Kidney glomerular epithelial cell (primary cell): ENCODE measurements around the gene DMC1.
"Not testable (repeated sequence)": the region's sequence is repeated elsewhere in the genome, so short reads cannot be mapped to it uniquely, and the experiment has no call there.

Experiments used
- DNase-seq: peaks from one replicate; lab custom pipeline; 2025; lab: John Stamatoyannopoulos, UW

DMC1 gene

DNA sequence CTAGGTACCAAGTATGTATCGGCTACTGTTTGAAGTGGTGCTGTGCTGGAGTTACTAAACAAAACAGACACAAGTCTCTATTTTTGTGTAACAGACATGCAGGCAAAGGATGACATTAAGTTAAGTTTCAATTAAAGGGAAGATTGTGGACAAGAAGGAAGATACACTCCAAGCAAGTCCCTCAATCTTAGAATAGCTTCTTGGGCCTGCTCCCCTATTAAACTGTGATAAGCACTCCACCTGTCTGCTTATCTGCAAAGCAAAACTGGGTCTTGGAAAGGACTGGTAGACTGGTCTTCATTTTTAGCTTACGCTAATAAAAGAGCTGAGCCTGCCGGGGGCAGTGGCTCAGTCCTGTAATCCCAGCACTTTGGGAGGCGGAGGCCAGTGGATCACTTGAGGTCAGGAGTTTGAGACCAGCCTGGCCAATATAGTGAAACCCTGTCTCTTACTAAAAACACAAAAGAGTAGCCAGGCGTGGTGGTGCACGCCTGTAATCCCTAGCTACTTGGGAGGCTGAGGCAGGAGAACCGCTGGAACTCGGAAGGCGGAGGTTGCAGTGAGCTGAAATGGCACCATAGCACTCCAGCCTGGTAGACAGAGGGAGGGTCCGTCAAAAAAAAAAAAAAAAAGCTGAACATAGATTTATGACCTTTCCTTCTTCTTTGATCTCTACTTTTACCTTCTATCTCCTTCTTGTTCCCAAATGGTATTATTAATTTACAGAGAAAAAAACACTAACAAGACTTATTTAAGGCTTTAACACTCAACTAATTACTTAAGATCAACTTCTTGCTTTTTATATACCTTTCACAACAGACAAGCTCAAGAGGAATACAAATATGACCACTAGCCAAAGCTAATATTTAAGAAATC lies 67.9 kb downstream of the DMC1 start:
- no peak for DNase-seq

DNA sequence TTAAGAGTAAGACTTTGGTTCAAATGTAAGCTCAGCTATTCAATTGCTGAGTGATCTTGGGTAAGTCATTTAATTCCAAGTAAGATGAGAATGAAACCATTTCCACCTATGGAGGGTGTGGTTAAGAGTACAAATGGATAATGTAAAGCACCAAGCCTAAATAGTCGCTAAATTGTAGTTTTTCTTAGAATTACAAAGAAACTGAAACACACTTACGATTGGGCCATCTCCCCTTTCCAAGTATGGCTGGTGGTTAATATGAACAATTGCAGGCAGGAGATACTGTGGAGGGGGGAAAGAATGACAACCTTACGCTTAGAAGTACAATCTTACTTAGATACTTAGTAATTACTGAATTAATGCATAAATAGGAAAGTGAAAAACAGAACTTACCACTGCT lies 72.1 kb downstream of the DMC1 start:
- no peak for DNase-seq

DNA sequence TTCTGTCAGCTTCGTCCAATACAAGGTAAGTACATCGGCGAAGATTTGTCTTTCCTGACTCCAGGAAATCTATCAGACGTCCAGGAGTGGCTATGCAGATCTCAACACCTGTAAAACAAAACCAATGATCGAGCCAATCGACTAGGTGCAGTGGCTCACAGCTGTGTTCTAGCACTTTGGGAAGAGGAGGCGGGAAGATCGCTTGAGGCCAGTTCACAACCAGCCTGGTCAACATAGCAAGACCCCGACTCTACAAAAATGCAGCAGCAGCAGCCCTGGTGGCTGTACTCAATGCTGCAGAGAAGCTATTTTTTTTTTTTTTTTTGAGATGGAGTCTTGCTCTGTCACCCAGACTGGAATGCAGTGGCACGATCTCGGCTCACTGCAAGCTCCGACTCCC lies 75.0 kb downstream of the DMC1 start:
- DNase-seq = no peak

DNA sequence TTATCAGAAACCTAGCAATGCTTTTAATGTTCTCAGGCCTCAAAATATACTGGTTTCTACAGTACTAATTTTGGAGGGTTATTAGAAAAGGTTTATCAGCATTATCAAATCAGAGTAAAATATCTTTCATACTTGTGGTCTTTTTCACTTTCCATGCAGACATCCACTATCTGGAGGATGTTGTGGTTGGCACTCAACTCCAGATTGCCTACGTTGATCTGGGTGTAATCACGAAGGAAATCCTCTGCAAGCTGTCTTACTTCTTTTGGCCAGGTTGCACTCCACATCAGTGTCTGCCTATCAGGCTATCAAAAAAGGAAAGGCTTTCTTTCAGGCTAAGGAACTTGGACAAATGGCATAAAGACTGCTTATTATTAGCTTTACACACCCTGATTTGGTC lies 75.5 kb downstream of the DMC1 start:
- DNase-seq = no peak

DNA sequence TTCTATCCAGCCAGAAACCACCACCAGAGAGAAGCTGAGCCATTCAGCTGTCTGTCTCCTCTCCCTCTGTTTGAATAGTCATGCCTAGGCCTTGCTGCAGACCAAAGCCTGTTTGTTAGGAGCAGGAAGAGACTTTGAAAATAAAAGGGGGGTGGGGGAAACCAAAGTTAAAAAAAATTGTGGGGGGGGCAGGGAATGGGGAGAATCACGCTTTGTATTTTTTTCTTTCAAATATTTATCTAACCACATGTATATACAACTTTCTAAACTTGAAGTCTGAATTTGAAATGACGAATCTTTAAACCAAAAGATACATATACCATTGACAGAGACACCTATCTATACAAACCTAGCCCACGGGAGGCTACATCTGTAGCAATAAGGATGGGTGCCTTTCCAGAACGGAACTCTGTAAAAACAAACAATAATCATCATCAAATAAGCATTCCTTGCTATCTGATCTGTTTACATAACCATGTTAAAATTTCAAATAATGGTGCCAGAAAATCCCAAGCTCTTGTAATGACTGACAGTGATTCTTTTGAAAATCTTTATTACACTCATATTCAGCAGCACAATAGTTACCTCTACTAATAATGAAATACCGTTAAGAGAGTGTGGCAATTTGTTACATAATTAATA lies 78.2 kb downstream of the DMC1 start:
- DNase-seq = no peak

DNA sequence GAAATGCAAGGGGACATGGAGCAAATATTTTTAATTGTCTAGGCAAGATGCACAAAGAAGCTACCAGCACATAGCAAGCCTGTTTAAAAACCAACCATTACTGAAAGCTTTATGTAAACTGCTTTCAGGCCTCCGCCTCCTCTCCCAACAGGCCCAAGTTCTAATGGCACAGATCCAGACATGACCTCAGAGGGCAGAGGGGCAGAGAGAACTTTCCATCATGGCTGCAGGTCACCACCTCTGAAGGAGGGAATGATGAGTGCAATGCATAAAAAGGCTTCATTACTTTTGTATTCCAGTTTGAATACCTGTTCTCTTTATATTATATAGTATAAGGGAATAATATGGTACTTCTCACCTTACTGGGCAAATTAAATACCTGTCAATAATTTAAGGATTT lies 79.1 kb downstream of the DMC1 start:
- DNase-seq = peak; percentile 16

DNA sequence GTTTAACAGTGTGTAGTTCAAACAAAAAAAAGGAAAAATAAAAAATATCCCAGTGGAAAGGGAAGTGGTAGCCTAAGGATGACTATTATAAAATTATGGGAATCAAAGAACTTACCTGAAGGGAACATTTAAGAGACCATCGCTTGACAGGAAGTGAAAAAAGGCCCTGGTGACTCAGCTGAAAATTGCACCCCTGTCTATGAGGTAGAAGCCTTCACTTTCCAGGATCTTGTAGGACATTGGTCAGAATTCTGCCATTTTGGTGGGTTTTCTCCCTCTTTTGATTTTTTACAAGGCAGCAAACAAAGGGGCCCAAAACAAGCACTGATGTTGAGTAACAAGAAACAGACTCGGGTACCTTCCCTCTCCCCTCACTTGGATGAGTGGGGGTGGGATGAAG lies 79.5 kb downstream of the DMC1 start:
- no peak for DNase-seq

DNA sequence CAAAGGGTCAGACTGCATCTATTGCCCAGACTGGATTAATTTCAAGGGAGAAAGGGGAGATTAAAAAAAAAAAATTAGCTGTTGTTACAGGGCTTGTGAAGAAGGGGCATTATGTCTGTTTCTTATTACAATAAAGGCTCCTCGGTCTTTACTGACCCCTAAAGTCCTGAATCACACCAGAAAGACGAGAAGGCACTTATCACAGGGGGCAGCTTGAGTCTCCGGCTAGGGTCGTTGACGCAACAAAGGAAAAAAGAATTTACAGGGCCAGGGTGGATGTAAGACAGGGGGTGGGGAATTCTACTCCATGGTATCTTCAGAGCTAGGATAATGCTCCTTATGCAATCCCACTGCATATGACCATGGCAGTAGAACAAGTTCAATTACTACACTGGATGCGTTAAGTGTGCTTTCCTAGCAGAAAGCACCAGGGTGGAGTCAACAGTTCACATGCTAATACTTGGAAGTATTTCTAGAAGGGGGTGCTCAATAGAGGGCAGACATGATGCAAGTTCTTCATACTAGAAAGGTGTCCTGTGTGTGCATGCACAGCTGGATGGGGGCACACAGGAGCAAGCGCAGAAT lies 80.3 kb downstream of the DMC1 start:
- no peak for DNase-seq

DNA sequence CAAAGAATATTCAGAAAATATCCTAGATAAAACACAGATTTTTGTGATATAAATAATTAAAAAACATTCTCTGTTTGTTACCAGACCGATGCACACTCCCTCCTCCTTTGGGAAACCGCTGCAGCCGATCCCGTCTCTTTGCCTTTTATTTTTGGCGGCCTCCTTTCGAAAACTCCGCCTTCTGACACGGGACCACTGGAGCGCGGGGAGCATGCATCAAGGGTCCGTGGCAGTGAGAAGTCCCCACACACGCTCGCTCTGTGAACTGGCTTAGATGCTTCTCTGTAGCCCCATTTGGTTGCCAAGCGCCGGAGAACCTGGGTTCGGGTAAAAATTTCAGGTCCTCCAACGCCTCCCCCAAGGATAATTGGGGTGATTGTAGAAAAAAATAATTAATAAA lies 80.8 kb downstream of the DMC1 start:
- DNase-seq = no peak

DNA sequence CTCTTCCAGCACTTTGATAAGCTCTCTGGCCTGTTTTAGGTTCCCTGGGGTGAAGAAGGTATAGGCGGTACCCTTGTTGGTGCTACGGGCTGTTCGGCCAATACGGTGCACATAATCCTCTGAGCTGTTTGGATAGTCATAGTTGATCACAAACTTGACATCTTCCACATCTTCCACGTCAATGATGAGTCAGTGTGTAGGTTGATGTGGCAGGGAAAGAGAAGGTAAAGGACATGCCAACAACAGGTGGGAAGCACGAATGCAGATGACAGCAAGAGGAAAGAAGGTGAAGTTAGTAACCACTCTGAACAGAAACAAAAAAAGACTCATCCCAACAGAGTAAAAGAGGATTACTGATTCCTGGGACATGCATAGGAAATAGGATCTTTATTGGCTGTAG lies 82.0 kb downstream of the DMC1 start:
- no peak for DNase-seq

DNA sequence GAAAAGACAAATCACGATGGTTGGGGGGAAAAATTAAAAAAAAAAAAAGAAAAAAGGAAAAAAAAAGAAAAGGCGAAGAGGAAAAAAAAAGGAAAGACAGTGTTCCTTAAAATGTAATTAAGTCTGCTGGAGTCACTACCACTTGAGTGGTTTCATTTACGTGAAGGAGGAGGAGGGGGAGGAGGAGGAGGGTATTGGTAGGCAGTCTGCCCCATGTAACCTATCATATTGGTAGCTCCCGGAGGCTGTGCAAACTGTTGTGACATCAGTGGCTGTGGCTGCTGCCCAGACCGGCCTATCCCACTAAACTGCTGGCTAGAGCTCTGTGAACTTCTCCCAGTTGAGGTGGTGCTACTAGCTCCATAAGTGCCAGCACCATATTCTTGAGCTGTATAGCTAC lies 84.2 kb downstream of the DMC1 start:
- no peak for DNase-seq

DNA sequence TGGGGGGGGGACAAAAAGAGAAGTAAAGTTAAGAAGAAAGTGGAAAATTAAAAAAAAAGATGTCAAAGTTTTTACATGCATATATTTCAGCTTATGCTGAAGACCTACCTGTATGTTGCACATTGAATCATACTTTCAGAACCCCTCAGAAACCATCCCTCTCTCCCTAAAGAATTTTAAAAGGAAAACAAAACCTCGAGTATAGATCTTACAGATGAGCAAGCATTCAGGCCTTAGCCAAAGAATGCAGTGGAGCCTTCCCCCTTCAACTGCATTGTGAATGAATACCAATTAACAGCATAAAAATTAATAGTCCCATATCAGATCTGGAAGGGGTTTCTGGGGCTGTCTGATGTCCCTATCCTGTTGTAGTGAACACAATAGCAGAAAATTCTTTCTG lies 85.7 kb downstream of the DMC1 start:
- no peak for DNase-seq

DNA sequence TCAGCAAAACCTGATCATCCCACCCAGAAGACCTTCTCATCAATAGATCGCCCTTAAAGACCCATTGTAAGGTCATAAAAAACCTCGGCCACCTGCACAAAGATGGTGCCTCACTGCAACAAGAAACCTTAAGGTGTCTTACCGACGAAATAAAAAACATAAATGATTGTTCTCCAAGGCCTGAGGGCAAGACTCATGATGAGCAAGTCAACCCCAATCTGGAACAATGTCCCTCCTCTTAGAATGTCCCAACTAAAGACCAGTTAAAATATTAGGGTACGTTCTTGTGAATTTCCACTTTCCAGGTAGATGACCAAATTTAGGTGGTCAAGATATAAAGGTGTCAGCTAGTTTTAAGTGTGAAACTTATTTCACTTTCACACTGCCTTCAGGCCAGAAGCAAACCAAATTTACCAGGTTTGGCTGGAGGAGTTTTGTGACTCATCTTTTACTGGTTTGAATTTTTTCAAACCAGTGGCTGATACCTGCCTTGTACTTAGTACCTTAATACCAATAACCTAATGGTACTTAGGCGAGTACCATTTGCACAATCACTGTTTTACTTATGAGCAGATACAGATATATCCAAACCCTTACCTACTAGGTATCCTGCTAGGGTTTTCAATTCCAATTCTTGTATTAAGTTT lies 87.2 kb downstream of the DMC1 start:
- DNase-seq = no peak

DNA sequence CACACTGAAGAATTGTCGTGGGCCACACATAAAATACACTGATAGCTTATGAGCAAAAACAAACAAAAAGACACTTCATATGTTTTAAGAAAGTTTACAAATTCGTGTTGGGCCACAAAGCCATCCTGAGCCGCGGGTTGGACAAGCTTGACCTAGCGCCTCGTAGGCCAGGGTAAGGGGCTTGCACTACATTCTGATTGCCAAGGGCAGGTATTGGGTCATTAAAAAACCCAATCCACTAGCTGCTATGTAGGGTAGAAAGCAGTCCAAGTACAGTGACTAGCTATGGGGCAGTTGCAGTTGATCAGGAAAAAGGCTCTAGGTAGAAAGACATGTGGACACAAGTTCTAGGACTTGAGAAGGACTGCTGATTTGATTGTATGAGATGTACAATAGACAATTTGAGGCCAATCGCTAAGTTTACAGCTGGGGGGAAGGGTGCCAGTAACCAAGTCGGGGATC lies 88.1 kb downstream of the DMC1 start:
- no peak for DNase-seq

DNA sequence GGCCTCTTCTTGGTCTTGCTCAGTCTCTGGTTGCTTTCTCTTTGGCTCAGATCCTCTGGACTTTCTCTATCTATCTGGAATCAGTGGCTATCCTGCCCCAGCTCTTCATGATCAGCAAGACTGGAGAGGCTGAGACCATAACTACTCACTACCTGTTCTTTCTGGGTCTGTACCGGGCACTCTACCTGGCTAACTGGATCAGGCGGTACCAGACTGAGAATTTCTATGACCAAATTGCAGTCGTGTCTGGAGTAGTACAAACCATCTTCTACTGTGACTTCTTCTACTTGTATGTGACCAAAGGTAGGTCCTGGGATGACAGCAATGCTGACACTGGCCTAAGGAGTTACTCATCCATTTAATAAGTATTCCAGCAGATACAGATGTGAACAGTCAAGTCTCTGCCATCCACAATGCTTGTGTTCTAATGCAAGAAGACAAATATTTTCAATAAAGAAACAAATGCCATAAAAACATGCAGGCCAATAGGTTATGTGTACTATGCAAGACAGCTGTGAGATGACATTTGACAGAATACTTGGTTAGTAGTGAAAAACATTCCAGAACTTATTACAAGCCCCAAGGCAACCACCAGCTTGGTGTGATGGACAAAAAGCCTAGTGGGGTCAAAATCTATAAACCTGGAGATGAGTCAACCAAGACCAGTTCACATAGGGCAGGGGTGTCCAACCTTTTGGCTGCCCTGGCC lies 88.7 kb downstream of the DMC1 start:
- DNase-seq = no peak

DNA sequence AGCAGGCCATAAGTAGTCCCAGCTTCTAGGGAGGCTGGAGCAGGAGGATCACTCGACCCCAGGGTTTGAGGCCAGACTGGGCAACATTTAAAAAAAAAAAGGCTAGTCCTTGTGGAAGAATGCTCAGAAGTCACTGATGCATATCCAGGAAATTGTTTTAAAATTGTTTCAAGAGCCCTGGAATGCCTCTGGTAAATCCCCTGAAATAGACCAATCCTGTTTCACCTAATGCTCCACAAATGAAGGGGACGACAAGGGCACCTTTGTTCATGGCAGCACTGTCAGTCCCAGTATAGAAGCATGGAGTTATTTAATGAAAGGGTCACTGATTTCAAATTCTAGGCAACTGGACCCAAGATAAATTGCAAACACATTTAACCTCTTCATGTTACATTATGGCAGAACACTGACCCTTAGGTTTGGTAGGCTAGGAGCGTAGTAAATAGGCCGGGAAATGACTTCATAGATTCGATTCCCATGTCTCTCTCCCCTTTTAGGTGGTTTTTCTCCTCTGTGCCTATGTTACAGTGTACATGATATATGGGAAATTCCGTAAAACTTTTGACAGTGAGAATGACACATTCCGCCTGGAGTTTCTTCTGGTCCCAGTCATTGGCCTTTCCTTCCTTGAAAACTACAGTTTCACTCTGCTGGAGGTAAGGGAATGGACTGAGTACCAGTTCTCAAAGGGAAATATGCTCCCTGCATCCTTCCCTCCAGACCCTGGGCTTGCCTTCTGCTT lies 90.7 kb downstream of the DMC1 start:
- DNase-seq = peak; percentile 63

DNA sequence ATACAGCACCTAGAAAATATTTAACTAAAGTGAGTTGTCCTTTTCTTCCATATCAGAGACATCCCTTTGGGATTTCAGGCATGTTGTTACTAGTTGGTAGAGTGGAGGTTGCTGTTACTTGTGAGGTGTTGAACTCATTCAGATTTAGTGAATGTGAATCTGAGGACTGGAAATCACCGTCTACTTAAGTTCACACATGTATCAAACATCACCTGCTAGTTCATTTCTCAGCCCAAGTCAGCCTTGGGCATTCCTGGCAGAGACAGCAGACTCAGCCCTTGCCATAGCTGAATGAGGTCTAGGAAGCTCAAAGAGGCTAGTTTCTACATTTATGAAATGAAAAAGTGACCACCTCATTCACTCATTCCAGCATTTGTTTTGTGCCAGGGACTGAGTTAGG lies 92.4 kb downstream of the DMC1 start:
- no peak for DNase-seq

DNA sequence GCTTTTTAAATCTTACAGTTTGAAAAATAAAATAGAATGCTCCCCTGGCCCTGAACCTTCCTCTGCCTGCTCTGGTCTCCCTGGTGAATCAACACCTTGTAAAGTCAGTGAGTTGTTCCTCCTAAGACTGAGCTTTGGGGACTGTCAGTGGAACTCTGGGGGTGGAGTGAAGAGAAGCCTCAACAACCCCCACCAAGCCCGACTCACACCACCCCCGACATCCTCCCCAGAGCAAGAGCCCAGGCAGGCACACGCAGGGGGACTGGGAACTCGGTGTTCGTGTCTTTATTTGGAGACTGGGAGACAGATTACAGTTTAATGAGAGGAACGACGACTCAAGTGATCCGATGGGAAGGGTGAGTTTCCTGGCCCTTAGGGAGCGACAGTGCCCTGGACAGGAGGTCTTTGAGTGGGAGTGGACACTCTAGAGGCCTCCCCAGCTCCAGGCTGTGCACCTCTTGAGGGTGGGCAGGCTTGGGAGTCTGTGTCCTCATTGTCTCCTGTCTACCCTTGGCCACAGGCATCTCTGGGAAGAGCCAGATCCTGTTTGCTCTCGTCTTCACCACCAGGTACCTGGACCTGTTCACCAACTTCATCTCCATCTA lies 95.9 kb downstream of the DMC1 start:
- no peak for DNase-seq

DNA sequence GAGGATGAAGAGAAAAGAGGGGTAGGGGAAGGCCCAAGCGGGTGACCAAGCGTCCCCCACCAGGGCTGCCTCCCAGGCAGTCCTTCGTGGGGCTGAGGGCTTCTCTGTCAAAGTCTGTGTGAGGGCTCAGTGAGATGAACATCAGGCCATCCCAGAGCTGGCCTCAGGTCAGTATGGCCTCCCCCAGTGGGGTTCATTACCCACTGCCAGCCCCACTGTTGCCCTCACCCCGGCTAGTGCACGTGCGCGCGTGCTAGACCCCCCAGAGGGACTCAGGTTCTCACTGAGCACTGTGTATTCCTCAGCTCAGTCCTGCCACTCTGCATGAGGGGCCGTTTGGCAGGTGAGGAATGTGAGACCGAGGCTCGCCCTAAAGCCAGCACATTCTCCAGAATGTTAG lies 98.7 kb downstream of the DMC1 start:
- DNase-seq = no peak

DNA sequence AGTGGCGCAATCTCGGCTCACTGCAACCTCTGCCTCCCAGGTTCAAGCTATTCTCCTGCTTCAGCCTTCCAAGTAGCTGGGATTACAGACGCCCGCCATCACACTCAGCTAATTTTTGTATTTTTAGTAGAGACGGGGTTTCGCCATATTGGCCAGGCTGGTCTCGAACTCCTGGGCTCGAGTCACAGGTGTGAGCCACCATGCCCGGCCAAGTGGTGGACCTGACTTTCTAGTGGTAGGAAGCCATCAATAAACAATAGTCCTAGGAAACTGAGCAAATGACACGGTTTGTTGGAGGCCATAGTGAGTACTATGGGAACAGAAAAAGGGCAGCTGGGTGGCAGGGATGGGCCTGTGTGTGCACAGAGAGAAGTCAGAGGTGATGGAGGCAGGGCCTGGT lies 99.8 kb downstream of the DMC1 start:
- DNase-seq = not testable (repeated sequence)

DNA sequence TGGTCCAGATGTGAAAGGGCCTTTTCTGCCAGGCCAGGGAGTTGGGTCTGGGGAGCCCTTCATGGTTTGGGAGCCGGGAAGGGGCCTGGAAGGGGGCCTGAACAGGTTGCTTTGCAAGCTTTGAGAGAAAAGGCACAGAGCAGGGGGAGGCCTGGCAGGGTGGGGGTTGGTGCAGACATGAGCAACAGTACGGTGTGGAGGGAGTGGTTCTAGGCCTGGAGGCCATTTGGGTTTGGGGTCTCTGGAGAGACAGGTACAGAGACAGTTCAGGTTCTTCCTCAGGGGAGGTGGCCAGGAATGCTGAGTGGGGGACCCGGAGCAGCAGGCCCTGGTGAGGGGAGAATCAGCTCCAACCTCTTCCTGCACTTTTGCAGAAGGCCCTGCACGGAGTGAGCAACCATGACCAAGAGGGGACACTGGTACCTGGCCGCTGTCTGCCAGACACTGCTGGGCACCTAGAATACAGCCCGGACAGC lies 100.6 kb downstream of the DMC1 start:
- DNase-seq = no peak
